IPS-18c (cell line): Measurements from ENCODE around the gene TDRD1.

Experiments
- H3K4me3 ChIP-seq: 2 replicates; pipeline ENCODE4 v1.7.0; 2013; ENCODE audit warnings: low read depth, mild to moderate bottlenecking, low read length, moderate library complexity; ENCODE audit not compliant: insufficient read depth
- H3K9me3 ChIP-seq: one replicate; pipeline ENCODE4 v1.6.1; 2013; ENCODE audit warnings: mild to moderate bottlenecking, low read length, moderate library complexity; ENCODE audit not compliant: control insufficient read depth, insufficient read depth

Gene TDRD1

DNA sequence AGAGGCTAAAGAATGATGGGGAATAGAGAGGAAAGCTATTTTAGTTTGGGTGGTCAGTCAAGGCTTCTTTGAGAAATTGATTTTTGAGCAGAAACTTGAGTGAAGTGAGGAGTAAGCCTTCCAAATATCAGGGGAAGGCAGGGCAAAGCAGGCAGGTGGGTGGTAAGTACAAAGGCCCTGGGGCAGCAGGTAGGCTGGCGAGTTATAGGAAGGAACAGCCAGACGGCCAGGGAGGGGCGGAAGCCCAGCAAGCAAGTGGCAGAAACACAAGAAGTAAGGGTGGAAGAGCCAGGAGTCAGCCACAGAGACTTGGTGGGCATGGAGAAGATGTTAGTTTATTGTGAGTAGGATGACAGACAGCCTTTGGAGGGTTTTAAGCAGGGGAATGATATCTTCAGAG is 94.8 kb downstream of the TDRD1 start:
- Histone ChIP-seq H3K9me3 (no peaks in the 10 kb centered on the region), H3K4me3 (no peak overlapping the region)

DNA sequence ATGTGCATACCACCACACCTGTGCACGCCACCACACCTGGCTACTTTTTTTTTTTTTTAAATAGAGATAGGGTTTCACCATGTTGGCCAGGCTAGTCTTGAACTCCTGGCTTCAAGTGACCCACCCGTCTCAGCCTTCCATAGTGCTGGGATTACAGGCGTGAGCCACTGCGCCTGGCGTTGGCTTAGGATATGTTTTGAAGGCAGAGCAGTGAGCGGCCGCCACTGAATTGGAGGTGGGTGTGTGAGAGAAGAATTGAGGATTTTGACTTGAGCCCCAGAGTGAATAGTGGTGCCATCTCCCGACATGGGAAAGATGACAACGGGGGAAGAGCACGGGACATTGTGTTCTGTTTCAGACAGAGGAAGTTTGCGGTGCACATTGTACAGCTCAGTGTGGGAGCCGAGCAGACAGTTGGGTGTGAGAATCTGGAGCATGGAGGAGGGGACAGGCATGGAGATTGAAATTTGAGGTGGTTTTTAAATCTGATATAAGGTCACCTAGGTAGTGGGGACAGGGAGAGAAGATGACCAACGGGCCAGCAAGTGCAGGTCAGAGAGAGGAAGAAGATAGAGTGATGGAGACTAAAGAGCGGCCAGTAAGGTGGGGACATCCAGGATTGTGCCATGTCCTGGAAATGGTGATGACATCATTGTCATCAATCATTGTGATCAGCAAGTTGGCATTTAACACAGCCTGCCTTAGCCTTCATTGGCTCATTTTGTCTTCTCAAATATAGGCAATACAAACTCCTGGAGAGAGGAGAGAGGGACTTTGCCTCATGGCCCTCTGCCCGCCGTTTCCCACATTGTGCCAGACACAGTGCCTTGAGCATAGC is 95.7 kb downstream of the TDRD1 start:
- Histone ChIP-seq H3K4me3 (no peak overlapping the region), H3K9me3 (no peaks in the 10 kb centered on the region)

DNA sequence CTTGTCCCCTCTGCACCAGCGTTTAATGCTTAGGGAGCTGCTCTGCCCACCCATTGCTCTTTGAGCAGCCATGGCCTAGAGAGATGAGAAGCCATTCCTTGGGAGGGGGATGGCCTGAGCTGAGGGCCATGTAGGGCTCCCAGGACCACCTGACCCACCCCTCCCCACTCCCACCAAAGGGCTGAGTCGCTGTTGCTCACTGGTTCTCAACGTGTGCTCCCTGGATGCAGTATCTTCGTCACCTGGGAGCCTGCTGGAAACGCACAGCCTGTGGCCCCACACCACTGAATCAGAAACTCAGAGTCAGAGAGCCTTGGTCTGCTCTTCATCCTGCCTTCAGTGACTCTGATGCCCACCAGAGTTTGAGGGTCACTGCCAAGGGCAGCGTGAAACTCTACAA is 96.9 kb downstream of the TDRD1 start:
- no peak overlapping the region for H3K4me3 ChIP-seq
- H3K9me3 ChIP-seq = no peaks in the 10 kb centered on the region

DNA sequence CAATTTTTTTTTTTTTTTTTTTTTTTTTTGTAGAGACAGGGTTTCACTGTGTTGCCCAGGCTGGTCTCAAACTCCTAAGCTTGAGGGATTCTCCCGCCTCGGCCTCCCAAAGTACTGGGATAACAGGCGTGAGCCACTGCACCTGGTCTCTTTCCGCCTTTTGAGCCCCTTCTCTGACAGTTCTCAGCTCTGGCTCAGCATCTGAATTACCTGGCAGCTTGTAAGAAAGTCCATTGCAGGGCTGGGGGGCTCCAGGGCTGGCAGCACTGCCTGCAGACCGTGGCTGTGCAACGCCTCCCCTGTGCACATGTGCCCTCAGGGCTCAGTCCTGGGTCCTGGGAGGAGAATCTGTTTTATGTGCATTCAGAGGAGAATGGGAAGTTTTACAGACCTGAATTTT is 97.5 kb downstream of the TDRD1 start:
- Histone ChIP-seq H3K9me3 (no peaks in the 10 kb centered on the region), H3K4me3 (no peak overlapping the region)

DNA sequence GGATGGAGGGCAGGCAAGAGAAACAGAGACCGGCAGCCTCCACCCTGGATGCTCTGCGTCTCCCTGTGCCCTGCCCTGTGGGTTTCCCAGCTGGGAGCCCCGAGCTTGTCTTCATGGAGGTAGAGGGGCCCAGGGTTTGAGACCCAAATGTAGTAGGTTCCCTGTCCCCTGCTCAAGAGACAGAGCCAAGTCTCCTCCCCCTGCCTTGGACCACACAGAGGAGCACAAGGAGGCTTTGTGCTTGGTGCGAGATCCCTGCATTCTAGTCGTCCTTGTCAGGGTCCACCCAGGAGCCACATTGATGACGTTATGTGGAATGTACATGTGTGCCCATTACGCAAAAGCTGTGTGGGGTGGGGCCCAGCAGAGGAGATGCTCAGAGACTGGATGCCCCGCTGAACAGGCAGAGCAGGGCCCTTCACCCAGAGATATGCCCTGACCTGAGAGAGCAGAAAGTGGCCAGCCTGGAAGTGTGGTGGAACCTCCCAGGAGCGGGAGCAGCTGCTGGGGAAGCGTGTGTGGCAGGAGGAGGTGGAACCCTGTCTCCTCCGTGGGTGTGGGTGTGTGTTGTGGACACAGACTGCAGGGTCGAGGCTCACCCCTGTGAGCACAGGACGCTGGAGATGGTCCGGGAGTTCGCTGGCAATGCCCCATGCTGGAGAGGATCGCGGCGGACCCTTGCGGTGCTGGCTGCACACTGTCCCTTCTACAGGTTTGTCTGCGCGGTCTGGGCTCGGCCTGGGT is 99.2 kb downstream of the TDRD1 start:
- no peak overlapping the region for H3K4me3 ChIP-seq
- H3K9me3 ChIP-seq = no peaks in the 10 kb centered on the region

DNA sequence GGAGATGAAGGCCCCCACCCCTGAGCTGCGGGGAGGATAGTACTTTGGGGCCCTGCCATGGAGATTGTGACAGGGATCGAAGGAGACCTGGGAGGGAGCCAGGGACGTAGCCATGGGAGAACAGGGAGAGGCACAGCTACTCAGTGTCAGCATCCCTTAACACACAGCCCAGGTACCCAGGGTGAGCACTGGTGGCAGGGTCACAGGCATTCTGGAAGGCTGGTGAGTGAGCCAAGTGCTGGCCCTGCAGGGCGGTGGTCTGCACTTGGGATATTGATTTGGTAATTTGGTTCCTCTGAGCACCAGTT is 99.7 kb downstream of the TDRD1 start:
- Histone ChIP-seq H3K9me3 (no peaks in the 10 kb centered on the region), H3K4me3 (no peak overlapping the region)

DNA sequence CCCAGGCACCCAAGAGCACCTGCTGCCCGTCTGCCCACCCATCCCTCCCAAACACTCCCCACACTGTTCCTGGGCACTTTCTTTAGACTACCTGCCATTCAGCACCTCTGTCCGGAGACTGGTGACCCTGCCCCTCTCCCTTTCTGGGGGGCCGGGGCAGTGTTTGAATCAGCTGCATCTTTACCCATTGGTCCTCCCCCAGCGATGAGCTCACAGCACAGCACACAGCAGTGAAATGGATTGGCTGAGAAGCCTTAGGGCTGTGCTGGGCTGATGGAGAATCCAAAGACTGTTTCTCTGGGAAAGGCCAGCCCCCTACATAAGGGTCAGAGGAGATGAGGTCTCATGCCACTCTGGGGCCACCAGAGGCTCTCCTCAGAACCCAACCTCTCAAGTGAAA is 100.1 kb downstream of the TDRD1 start:
- no peak overlapping the region for H3K4me3 ChIP-seq

DNA sequence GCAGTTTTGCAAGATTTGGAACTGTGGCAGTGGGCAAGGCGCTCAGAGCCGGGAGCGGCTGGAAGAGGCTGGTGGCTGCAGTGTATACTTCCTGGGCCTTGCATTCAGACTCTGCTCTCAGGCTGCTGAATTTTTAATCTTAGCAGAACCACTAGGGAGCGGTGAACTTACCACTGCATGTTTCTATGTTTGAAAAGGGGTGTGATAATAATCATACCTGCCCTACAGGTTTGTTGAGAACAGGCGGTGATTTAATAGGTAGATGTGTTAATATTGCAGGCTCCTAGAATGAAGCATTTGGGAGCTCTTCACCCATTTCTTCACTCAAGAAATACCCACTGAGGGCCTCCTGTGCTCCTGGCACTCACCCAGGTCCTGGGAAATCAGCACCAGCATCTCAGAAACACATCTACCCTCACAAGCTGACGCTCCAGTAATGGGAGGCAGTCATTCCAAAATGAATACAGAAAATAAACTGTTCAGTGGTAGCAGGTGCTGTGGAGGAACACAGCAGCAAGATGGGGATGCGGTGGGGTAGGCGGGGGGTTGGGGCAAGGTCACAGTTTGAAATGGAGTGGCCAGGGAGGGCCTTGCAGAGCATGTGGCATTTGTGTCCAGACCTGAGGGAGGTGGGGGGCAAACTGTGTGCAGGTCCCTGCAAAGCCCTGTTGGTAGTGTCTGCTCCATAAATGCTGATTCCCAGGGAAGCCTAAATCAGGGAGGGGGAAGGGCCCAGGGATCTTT is 100.9 kb downstream of the TDRD1 start:
- Histone ChIP-seq H3K9me3 (no peaks in the 10 kb centered on the region), H3K4me3 (no peak overlapping the region)

More for the DNA sequence above, 100.1 kb downstream of the TDRD1 start:
- no peaks in the 10 kb centered on the region for H3K9me3 ChIP-seq

DNA sequence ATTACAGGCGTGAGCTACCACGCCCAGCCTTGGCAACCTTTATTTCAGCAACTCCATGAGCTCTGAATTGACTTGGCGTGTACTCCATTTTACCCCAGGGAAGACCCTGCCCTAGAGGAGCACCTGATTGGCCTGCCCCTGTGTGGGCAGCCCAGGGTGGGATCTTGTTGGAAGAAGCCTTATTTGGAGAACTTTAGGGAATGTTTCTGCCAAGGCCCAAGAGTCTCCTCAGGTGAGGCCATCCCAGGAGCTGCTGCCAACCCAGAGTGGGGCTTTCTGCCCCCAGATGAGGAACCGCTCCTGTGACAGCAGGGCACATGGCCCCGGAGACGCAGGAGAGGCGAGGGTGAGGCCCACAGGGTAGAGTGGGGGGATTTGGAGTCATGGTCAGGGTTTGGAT is 101.9 kb downstream of the TDRD1 start:
- Histone ChIP-seq H3K4me3 (no peak overlapping the region), H3K9me3 (no peaks in the 10 kb centered on the region)

DNA sequence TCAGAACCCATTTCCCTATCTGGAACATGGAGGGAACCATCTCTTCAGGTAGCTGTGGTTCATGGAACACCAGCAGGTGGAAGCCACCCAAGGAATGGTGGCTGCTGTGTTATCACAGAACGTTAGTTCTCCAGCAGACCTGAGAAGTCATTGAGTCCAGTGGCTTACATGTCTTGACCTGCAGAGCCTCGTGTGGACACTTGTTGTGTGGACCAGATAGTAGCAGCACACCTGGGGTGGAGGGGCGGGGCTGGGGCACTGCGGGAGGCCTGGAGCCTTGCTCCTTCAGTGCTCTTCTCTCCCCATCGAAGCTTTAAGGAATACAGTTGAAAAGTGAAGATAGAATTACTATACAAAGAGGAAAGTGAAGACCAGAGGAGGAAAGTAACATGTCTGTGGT is 102.3 kb downstream of the TDRD1 start:
- Histone ChIP-seq H3K4me3 (no peak overlapping the region), H3K9me3 (no peaks in the 10 kb centered on the region)
